KMS-11 (cell line): ENCODE data around the gene NANOS2.

Source experiments
- H2AFZ ChIP-seq: fragments of 200-600 bp; sonication (generic); 2 replicates; pipeline ENCODE4 v1.6.1; 2016; ENCODE audit warnings: antibody characterized with exemption, mixed run types, low read depth
- H3K27ac ChIP-seq: fragments of 200-600 bp; sonication (generic); 2 replicates; pipeline ENCODE4 v1.6.1; 2016; ENCODE audit warnings: mild to moderate bottlenecking, mixed run types
- H3K27me3 ChIP-seq: fragments of 200-600 bp; sonication (generic); 2 replicates; pipeline ENCODE4 v1.6.1; 2017; ENCODE audit warnings: mild to moderate bottlenecking, low read depth, mixed run types, moderate library complexity; ENCODE audit not compliant: insufficient read depth
- H3K36me3 ChIP-seq: fragments of 200-600 bp; sonication (generic); 2 replicates; pipeline ENCODE4 v1.6.1; 2017; ENCODE audit warnings: mild to moderate bottlenecking, mixed run types; ENCODE audit not compliant: insufficient read depth
- H3K4me1 ChIP-seq: fragments of 200-600 bp; sonication (generic); 2 replicates; pipeline ENCODE4 v1.6.1; 2016; ENCODE audit warnings: mild to moderate bottlenecking, low read depth, mixed run types; ENCODE audit not compliant: poor library complexity, severe bottlenecking
- H3K4me2 ChIP-seq: fragments of 200-600 bp; sonication (generic); 2 replicates; pipeline ENCODE4 v1.7.0; 2016; ENCODE audit warnings: mild to moderate bottlenecking, mixed run types
- H3K4me3 ChIP-seq: fragments of 200-600 bp; sonication (generic); IDR thresholded peaks from 2 replicates; pipeline ENCODE4 v1.6.1; 2017; ENCODE audit warnings: low read depth, low read length, mixed read lengths; ENCODE audit not compliant: insufficient read depth
- H3K79me2 ChIP-seq: fragments of 200-600 bp; sonication (generic); 2 replicates; pipeline ENCODE4 v1.6.1; 2016; ENCODE audit warnings: low read depth, mixed run types; ENCODE audit not compliant: insufficient read depth
- H3K9ac ChIP-seq: fragments of 200-600 bp; sonication (generic); 2 replicates; pipeline ENCODE4 v1.6.1; 2016; ENCODE audit warnings: mild to moderate bottlenecking, mixed run types
- H4K20me1 ChIP-seq: fragments of 200-600 bp; sonication (generic); 2 replicates; pipeline ENCODE4 v1.6.1; 2016; ENCODE audit warnings: mild to moderate bottlenecking, mixed run types; ENCODE audit not compliant: insufficient read depth
- CTCF ChIP-seq: fragments of 200-600 bp; sonication (generic); conservative IDR thresholded peaks from 2 replicates; pipeline ENCODE4 v1.6.1; 2017; ENCODE audit warnings: low read depth, mild to moderate bottlenecking, antibody characterized with exemption, low read length, moderate library complexity, mixed read lengths

NANOS2 gene

DNA sequence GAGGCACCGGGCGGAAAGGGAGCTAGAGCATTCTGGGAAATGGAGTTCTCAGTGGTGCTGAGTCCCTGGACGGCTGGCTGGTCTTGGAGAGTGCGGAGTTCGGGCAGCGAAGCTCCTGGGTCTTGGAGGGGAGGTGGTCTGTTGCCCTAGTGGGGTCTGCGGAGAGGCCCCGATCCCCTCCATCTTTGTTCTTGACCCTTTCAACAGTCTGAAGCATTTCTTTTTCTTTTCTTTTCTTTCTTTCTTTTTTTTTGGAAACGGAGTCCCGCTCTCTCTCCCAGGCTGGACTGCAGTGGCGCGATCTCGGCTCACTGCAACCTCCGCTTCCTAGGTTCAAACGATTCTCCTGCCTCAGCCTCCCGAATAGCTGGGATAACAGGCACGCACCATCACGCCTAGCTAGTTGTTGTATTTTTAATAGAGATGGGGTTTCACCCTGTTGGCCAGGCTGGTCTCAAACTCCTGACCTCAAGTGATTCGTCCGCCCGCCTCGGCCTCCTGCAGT lies 51.2 kb downstream of the NANOS2 start:
- peaks cover 46% of the 10 kb centered on the region for H3K27me3 ChIP-seq
- H3K4me2 ChIP-seq: peak overlapping the region; percentile 81
- peaks cover 21% of the 10 kb centered on the region for H3K4me1 ChIP-seq
- H3K36me3 ChIP-seq: no peaks in the 10 kb centered on the region; the same call in 1 of the 2 replicates
- no peaks in the 10 kb centered on the region for H4K20me1 ChIP-seq
- peak overlapping the region; percentile 98 for H2AFZ ChIP-seq
- no peak overlapping the region for H3K27ac ChIP-seq
- no peak overlapping the region for H3K4me3 ChIP-seq
- no peak overlapping the region for H3K9ac ChIP-seq
- no peak for TF ChIP-seq CTCF
- H3K79me2 ChIP-seq: peaks cover 36% of the 10 kb centered on the region; the same call in 1 of the 2 replicates
